NCI-H2227 (cell line): ENCODE measurements around the gene TBC1D10A.

Source experiments
- DNase-seq: peaks from one replicate; lab custom pipeline; 2025; ENCODE audit not compliant: unreplicated experiment; lab: John Stamatoyannopoulos, UW

Gene TBC1D10A

DNA sequence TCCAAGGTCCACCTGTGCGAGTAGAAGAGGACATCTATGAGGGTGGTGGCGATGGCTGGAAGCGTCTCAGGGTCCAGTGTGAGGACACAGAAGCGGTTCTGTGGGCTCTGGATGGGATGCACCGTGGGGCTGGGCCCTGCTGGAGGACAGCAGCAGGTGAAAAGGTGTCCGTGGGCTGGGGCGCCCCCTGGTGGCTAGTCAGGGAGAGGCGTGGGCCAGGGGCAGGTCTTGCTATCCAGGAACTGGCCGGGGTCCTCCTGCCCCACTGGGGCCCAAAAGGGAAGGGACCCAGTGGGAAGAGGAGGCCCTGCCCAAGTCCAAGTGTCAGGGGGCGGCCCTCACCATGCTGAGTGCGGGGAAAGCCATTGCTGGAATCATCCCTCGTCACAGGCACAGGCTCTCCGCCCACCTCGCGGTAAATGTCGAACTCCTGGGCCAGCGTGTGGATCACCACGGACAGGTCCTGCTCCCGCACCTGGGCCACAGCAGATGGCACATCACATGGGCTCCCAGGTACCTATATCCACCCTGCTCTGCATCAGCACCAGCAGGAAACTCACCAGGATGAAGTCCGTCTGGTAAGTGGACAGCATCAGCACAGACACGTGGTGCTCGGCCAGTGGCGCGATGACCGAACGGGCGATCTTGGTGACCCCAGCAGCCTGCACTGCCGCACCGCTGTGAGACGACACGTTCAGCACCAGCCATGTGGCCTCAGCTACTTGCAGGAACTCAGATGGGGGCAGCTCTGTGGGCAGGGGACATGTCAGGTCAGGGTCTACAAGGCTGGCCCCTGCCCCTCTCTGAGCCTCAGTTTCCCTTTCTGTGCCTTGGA is 39.7 kb downstream of the TBC1D10A start:
- DNase-seq = peak; percentile 60

DNA sequence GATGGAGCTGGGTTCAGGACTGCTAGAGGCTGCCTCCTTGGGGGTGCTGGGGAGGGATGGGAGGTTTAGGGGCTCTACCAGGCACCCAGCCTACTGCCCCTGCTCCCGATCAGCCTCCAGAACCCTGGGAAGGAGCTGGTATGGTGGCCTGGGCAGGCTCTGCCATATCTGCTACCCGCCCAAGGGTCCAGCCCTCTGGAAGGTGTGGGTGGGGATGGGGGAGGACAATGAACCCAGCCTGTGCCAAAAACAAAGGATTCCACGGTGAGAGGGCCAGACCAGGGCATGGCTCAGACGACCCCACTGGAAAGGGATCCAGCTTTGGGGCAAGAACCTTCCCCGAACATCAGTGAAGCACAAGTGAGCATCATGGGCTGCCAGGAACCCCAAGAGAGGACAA is 40.4 kb downstream of the TBC1D10A start:
- no peak for DNase-seq

DNA sequence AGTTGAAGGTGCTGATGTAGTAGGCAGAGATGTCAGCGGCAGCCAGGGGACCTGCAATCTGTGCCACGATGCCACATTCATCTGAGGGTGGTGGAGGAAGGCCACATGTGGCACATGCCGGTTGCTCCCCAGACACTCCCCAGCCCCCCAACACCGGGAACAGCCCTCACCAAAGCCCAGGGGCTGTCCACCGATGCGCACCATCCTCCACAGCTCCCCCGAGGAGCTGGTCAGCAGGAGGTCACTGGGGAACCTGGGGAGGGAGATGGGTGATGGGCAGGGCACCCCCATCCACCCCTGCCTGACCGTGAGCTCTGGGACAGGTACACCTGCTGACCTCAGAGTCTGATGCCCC is 40.9 kb downstream of the TBC1D10A start:
- DNase-seq = no peak

DNA sequence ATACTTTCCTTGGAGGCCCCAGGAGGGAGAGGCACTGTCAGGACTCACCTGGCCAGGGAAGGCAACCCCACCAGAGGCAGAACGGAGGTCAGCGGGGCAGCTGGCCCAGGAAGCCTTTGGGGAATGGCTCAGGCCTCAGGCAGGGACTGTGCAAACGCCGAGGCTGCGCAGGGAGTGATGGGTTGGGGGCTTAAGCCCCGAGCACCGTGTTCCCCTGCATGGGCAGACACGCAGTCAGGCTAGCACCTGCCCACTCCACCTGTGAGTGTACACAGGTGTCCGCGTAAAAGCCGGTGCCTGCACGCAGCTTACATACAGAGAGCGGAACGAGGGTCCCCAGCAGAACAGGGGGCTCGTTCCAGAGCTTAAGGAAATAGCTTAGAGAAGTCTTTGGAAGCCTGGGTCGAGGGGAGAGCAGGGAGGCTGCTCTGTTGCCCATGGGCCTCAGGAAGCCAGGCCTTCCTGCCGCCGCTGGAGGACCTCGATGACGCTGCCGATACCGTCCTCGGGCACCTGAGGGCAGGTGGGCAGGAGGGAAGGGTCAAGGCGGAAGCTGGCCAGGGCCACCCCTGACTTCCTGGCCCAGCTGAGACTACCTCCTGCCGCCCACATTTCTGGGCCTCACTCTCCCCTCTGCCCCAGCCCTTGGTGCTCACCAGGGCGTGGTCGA is 41.4 kb downstream of the TBC1D10A start:
- DNase-seq = no peak

DNA sequence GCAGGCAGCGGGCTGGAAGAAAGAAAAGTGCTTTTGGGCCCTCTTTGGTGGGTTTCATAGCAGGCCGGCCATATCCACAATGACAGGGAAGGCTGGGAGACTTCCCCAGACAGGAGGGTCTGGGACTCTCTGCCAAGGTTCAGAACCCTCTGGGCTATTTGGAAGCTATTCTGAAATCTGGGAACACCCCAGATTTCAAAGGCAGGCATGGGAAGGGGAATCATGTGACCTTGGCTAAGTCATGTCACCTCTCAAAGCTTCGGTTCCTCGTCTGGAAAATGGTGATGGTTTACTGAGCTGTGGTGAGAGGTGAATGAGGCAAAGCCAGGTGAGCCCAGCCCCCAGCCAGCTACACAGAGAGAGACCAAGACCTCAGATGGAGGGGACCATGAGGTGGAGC is 42.1 kb downstream of the TBC1D10A start:
- no peak for DNase-seq

DNA sequence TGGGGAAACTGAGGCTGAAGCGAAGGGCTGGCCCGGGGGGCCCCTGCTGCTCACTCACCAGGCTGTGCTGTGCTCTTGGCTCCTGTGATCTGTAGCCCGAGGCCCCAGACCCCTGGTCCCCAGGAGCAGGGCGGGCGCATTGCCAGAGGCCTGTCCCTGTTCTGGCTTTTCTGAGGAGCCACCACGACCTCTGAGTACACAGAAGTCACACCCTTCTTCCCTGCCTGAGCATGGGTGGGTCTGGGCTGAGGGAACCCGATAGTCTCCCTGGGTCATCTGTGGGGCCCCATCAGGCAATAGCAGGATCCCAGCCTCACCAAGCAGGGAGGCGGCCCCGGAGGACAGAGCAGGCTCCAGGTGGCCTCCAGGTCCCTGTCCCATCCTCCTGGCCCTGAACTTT is 42.6 kb downstream of the TBC1D10A start:
- DNase-seq = no peak

DNA sequence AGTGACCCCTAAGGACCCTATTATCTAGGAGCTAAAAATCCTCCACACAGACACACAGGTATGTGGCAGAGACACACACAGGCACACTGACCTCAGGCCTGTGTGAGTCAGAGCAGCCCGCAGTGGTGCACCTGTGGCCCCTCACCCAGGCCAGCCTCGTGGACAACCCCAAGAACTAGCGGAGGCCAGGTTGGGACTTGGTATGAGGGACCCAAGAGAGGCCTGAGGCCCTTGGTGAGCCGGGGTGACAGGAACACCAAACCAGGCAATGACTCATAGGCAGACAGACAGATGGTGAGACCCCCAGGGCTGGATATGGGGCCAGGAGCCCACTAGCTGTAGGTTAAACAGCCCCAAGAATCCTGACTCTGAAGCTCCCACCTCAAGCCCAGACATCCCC is 43.4 kb downstream of the TBC1D10A start:
- no peak for DNase-seq

DNA sequence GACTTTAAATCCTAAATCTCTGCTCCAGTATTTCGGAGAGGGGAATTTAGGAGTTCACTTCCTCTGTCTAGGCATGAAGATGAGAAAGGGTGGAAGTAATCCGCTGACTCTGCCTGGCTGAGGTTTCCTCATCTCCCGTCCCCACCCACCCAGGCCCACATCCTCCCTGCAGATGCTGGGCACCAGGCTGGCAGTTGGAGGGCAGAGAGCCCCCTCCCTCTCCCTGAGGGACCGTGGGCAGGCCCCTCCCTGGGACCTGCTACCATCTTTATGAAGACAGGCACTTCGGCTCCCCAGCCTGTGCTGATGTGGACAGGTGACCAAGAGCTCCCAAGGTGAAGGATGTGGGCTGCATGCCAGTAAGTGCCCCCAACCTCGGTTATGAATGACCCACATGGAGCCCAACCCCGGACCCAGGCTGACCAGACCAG is 44.1 kb downstream of the TBC1D10A start:
- no peak for DNase-seq

DNA sequence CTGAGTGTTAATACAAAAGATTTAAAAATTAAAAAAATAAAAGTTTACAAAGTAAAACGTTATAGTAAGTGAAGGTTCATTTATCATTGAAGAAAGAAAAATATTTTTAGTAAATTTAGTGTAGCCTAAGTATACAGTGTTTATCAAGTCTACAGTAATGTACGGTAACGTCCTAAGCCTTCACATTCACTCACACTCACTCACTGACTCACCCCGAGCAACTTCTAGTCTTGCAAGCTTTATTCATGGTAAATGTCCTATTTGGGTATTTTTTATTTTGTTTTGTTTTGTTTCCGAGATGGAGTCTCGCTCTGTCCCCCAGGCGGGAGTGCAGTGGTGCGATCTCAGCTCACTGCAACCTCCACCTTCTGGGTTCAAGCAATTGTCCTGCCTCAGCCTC is 46.2 kb downstream of the TBC1D10A start:
- DNase-seq = no peak

DNA sequence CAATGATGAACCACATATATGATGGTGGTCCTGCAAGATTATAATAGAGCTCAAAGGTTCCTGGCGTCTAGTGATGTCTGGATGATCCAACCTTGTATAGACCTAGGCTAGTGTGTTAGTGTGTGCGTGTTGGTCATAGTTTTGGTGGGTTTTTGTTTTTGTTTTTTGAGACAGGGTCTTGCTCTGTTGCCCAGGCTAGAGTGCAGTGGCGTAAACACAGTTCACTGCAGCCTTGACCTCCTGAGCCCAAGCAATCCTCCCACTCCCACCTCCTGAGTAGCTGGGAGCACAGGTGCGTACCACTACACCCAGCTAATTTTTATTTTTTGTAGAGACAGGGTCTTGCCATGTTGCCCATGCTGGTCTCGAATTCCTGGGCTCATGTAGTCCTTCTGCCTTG is 46.8 kb downstream of the TBC1D10A start:
- no peak for DNase-seq

DNA sequence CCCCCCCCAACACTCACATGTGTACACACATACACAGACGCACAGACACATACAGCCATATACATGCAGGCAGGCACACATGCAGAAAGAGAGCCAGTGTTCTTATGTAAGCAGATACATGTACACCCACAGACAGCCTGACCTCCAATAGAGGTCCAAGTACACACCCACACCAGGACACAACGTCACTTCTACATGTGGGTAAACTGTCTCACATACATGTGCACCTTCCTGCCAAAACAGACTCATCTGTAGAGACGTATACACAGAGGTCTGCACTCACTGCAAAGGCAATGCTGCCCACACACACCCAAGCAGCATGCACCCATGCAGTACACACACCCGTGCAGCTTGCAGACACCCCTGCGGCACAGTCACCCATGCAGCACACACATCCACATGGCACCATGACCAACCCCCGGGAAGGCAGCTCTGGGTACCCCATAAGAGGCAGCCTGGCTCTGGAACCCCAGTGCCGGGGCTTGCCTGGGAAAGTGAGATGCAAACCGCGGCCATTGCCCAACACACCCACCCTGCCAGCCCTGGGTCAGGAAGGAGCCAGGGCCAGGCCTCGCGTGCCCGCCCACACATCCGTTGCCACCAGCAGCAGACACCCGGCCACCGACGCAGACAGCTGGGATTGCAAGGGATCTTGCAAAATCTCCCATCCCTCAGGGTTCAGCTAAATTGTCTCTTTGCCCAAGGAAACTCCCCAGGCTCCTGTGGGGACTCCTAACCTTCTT is 47.5 kb downstream of the TBC1D10A start:
- DNase-seq = no peak

DNA sequence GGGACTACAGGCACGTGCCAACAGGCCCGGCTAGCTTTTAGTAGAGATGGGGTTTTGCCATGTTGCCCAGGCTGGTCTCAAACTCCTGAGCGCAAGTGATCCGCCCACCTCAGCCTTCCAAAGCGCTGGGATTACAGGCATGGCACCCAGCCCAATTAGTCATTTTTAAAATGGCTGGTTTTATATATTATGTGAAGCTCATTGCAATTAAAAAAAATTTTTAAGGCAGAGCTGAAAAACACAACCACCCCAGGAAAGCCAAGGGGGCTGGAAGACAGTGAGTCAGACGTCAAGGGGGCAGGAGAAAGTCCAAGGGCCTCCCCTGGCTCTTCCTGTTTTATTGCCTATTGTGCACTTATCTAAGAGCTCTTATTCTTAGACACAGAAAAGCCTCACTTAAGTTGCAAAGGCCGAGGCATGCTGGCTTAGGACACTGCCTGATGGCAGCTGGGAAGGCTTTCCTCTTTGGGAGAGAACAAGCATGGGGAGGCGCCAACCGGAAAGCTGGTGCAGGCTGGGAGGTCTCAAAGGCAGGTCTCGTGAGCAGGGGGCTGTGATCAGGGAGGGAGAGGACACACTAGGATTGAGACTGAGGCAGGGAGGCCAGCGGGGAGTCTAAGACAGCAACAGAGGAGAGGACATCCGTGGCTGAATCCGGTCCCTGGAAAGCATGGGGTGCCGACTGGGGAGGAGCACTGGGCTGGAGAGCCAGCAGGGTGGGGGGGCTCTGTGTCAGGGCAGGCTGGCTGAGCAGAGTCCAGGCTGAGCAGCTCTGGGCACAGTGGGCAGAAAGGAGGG is 49.0 kb downstream of the TBC1D10A start:
- DNase-seq = peak; percentile 26

DNA sequence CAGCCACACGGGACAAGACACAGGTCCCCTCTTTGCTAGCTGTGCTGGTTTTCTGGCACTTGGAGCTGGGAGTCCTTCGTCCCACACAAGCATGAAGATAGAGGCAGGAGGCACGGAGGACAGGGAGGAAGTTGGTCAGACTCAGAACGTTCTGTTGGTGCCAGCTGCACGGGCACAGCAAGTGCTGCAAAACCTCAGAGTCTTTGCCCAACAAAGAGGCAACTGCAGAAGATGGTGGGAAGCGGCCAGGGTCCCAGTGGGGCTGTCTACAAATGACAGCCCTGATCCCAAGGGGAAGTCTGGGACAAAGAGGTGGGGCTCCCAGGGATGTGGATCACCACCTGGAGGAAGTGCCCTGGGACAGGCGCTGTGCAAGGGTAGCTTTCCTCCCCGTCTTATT is 50.7 kb downstream of the TBC1D10A start:
- no peak for DNase-seq

DNA sequence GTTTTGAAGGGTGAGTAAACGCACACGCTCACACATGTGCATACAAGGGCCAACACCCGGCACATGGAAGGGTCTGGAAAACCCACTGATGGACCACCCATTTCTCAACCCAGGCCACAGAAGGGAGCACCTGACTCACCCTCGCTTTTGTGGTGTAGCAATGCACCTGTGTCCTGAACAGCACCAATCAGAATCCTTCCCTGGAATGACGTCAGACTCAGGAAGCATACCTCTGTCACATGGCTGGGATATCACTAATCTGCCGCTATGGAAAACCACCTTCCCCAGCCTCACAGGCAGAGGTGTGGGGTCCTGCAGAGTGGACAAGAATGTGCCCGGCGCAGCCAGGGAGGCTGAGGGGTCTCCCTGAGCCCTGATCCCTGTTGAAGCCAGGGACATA is 51.1 kb downstream of the TBC1D10A start:
- no peak for DNase-seq

DNA sequence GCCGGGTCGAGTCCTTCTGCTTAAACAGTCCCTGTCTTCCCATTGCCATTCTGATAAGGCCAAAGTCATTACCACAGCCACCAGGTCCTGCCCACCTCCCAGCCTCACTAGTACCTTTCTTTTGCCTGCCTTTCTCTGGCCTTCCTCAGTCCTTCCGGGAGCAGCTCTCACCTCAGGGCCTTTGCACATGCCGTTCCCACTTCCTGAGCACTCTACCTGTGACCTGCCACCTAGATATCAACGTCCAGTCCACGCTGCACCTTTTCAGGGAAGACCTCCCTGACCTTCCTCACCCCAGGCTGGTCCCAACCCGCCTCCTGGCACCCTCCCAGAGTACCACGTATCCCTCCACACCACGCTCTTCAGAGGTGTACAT is 52.3 kb downstream of the TBC1D10A start:
- no peak for DNase-seq

DNA sequence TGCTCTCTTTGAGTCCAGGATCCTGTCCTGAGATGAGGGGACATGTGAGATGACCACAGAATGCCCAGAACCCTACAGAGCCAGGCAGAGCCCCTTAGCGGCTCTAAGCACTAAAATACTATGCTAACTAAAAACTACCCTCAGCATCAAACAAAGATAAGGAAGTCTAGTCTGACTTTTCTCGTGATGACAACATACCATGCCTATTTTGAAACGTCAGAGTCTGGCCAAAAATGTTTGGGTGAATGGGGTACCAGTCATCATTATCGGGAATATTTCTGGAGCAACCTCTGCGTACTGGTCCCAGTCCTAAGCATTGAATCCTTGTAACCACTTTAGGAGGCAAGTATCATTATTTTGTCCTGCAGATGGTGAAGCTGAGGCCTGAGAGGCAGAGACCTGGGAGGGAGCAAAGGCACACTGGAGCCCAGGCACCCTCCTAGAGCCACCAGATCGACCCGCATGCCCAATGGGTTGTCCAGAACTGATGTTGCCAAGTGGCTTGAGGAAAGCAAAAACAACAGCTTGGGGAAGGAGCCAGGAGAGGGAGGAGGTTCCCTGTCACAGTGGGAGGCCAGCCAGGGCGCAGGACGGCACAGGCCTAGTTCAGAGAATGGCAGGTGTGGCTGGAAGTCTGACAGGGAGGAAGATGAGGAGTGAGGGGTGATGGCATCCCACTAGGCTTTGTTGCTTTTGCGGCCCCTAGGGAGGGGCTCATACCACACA is 52.9 kb downstream of the TBC1D10A start:
- DNase-seq = no peak

DNA sequence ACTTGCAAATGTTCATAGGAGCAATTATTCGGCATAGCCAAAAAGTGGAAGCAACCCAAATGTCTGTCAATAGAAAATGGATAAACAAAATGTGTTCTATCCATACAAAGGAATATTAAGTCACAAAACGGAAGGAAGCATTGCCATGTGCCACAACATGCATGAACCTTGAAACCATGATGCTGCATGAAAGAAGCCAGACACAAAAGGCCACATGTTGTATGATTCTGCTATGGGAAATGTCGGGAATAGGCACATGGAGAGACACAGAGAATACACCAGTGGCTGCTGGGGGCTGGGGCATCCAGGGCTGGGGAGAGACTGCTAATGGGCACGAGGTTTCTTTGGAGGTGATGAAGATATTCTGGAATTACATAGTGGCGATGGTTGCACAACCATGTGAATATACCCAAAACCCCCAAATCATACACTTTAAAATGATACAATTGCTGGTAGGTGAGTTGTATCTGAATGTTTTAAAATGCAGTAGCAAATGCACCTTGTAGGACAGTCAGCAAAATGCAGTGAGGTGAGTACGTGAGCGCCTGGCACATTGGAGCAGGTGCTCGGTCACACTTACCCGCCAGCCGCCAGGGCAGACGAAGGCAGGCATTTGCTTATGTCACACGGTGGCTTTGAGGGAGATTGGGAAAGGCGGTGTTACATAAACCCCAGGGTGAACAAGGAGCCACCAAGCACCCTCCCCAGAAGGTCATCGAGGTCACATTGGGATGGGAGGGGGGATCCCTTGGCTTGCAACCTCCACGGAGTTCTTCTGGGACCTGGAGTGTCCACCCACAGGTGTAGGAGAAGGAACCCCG is 53.8 kb downstream of the TBC1D10A start:
- no peak for DNase-seq

DNA sequence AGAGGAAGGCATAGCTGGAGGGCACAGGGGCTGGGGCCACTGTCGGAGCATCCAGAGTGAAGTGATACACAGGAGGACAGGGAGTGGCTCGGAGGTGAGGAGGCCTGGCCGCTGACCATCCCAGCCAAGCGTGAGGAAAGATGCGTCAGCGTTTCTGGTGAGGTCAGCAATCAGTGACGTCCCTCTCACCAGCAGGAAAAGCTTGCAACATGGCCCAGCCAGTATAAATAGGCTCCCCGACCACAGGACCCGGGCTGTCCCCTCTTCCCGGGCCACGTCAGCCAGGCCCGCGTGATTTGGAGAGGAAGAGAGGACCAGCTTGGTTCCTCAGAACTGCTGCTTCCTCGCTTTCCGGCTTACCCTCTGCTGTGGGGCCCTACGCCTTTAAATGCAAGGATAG is 55.9 kb downstream of the TBC1D10A start:
- no peak for DNase-seq

DNA sequence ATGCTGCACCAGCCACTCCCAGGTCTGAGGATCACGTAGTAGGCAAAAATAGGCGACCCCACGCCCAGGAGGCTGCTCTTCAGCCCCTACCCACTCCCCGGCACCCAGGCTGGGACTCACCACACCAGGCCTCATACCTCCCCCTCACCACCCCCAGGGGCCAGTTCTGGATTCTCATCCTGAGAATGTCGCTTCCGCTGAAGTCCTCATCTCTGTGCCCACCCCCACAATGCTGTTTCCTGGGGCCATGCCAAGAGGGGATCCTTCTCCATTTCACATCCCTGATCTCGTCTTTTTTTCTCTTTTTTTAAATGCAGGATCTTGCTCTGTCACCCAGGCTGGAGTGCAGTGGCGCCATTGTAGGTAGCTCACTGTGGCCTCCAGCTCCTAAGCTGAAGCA is 58.4 kb downstream of the TBC1D10A start:
- DNase-seq = no peak
